WI38 (cell line): ENCODE data around the gene FAM78A.
"Not testable (repeated sequence)": the region's sequence is repeated elsewhere in the genome, so short reads cannot be mapped to it uniquely, and the experiment has no call there.

ENCODE experiments used
- H3K4me3 ChIP-seq: 2 replicates; pipeline ENCODE4 v1.5.1; 2011; ENCODE audit warnings: low read depth, mild to moderate bottlenecking, control low read depth, low read length
- TF ChIP-seq, protein P1 (sequence below): IDR thresholded peaks from 2 replicates; pipeline ENCODE4 v1.5.1; 2012; ENCODE audit warnings: low read depth, mild to moderate bottlenecking, control low read depth, low read length

FAM78A gene

DNA sequence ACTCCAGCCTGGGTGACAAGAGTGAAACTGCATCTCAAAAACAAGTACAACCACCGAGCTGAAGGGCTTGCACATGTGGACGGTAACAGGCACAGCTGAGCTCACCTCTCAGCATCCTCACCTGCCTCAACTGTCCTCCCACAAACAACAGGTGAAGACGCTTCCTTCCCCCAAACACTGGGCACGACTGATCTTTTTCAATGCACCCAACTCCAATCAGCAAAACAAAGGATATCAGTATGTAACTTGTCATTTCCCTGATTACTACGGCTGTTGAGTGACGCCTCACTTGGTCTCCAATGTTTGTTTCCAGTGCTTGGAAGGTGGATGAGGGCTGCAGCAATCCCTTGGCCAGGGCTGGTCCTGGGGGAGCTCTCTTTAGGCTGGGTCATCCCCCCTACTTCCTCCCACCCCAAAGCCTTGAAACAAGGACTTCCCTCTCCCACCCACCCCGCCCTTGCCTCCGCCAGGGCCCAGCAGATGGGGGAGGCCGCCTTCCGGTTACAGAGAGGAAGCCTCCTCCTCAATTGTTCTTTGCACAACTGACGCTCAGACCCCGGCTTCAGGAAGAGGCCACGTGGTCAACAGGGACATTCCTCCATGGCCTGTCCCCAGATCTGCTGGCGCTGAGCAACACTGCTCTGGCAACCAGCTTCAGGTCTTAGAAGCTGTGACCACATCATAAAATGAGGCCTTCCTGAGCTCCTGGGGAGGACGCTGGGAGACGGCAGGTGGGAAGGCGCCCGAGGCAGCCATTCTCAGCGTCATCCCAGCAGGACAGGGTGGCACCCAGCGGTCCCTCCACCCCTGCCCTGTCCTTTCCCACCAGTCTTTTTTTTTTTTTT lies 5.9 kb downstream of the FAM78A start:
- TF ChIP-seq, protein P1, sequence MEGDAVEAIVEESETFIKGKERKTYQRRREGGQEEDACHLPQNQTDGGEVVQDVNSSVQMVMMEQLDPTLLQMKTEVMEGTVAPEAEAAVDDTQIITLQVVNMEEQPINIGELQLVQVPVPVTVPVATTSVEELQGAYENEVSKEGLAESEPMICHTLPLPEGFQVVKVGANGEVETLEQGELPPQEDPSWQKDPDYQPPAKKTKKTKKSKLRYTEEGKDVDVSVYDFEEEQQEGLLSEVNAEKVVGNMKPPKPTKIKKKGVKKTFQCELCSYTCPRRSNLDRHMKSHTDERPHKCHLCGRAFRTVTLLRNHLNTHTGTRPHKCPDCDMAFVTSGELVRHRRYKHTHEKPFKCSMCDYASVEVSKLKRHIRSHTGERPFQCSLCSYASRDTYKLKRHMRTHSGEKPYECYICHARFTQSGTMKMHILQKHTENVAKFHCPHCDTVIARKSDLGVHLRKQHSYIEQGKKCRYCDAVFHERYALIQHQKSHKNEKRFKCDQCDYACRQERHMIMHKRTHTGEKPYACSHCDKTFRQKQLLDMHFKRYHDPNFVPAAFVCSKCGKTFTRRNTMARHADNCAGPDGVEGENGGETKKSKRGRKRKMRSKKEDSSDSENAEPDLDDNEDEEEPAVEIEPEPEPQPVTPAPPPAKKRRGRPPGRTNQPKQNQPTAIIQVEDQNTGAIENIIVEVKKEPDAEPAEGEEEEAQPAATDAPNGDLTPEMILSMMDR = no peak

DNA sequence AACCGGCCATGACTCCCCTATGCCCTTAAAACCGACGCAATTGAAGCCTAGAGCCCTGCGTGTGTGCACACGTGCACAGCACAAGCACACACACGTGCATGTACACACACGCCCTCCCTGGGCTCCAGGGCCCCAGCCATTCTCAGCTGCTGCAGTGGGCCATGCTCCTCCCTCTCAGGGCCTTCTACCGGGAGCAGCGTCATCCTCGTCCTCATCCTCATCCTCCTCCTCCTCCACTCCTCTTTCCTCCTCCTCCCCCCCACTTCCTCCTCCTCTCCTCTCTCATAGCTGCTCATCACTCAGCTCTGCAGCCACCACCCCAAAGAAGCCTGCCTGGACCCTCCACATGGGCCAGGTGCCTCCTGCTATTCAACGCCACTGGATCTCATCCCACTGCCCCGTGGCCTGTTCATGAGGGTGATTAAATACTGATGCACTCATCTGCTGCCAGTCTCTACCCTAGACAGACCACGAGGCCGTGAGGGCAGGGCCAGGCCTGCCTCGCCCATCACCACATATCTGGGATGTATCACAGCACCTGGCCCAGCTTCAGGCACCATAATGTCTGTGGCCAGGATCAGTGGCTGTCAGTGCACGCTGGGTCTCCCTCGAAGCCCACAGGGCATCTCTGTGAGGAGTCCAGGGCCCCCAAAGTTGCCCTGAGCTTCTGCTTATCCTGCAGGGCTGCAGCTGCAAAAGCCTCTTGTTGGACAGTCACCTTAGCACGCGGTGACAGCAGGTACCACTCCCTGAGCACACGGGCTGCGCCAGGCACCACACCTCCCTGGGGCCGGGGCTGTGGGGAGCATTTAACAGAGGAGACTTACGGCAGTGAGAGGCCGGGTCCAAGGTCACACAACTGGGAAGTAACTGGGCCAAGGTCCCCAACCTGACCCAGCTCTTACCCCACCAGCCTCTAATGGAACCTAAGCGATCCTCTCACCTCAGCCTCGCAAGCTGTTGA lies 9.8 kb downstream of the FAM78A start:
- TF ChIP-seq, protein P1 = no peak
- no peak overlapping the region for H3K4me3 ChIP-seq

More for the DNA sequence above, 5.9 kb downstream of the FAM78A start:
- no peak overlapping the region for H3K4me3 ChIP-seq

DNA sequence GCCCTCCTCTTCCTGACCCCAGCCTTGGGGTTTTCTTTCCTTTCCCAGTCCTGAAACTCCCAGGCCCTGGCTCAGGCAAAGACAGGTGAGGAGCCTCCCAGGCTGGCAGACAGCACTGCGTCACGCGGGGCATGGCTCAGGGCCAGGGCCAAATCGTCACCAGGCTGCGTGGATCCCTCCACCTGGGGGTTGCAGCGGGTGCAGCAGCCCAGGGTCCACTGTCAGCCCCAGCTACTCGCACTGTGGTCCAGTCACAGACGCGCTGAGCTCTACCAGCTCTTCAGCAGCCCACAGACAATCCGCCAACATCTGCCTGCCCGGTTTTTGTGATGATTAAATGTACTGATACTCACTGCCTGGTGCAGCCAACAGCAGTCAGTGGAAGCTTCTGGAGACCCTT lies 12.1 kb downstream of the FAM78A start:
- TF ChIP-seq, protein P1 = no peak
- no peak overlapping the region for H3K4me3 ChIP-seq

DNA sequence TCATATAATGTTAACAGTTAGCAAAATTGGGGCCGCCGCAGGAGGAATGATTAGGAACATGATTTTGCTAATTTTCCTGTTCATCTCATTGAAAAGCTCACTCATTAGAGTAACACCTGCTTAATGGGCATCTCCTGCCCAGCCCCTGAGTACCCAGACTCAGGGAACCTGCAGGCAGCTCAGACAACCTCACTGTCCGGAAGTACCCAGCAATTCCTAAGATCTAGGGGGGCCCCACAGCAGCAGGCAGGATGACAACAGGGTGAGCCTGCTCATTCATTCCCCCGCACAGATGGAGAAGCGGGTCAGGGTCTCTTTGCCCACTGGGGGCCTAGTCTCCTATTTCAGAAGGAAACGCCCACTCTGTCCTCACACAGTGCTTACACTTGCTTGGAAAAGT lies 12.6 kb downstream of the FAM78A start:
- H3K4me3 ChIP-seq = no peak overlapping the region
- TF ChIP-seq, protein P1 = no peak

DNA sequence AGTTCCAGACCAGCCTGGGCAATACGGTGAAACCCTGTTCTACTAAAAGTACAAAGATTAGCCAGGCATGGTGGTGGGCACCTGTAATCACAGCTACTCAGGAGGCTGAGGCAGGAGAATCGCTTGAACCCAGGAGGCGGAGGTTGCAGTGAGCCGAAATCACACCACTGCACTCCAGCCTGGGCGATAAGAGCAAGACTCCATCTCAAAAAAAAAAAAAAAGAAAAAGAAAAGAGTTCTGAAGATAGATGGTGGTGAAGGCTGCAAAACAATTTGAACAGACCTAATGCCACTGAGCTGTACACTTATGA lies 13.3 kb downstream of the FAM78A start:
- H3K4me3 ChIP-seq = not testable (repeated sequence)

DNA sequence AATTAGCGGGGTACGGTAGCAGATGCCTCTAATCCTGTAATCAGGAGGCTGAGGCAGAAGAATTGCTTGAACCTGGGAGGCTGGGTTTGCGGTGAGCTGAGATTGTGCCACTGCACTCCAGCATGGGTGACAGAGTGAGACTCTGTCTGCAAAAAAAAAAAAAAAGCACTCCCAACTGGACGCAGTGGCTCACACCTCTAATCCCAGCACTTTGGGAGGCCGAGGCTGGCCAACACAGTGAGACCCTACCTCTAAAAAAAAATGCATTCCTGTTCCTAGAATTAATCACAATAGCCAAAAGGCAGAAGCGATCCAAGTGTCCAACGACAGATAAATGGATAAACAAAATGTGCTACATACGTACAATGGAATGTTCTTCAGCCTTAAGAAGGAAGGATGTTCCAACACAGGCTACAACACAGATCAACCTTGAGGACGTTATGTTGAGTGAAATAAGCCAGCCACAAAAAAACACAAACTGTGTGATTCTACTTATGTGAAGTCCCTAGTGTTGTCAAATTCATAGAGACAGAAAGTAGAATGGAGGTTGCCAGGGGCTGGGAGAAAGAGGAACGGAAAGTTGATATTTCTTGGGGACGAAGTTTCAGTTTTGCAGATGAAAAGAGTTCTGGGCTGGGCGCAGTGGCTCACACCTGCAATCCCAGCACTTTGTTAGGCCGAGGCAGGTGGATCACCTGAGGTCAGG lies 13.8 kb downstream of the FAM78A start:
- no peak overlapping the region for H3K4me3 ChIP-seq
- TF ChIP-seq, protein P1 = no peak

DNA sequence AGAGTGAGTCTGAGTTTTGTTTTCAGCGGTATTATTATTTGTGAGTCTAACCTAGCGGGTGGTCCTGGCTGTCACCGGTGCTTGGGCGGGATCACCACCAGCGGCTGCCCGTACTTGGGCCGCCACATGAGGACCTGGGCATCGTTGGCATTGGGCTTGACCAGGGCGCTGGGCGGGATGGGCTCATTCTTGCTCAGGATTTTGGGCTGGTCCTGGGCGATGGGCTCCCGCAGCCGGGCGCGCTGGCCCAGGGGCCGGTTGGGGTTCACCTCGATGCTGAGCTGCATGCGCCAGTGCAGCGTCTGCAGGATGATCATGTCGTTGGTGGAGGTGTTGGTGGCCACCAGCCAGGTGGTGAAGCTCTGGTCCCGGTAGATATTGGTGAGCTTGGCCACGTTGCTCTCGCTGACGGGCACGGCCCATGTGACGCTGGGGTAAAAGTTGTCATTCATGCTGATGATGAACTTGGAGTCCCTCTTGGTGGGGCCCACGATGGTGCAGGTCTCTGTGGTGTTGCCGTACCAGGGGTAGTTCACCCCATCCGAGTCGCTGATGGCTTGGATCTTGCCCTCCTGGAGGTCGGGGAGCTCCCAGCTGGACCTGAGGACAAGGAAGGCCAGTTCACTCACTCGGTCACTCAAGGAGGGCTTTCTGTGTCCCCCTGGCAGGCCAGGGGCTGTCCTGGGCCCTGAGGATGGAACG lies 15.4 kb downstream of the FAM78A start:
- TF ChIP-seq, protein P1 = no peak
- H3K4me3 ChIP-seq = no peak overlapping the region
